Esophagus squamous epithelium (tissue), 5 donors: ENCODE data around the gene ZNF79. TPM values are rescaled to one million over a fixed set of nuclear protein-coding genes. Genes with fewer than 3 reads are reported as not detected.

Experiments used
- DNase-seq: peaks from one replicate; lab custom pipeline; 2025; lab: John Stamatoyannopoulos, UW
- H3K27ac ChIP-seq, 4 donors: fragments of 200-600 bp; sonication (generic); one replicate each; pipeline ENCODE4 v1.5.1; 2016 to 2019; ENCODE audit warnings: mild to moderate bottlenecking in 1 of 4
- H3K27me3 ChIP-seq, 4 donors: fragments of 200-600 bp; sonication (generic); 1 replicate in 3 of 4; 2 replicates in 1 of 4; pipeline versions ENCODE4 v1.5.1 to v1.6.0; 2017 to 2021; ENCODE audit warnings: antibody characterized with exemption in 1 of 4
- H3K36me3 ChIP-seq, 3 donors: fragments of 200-600 bp; sonication (generic); one replicate each; pipeline ENCODE4 v1.5.1; 2016 to 2019
- H3K4me1 ChIP-seq, 3 donors: fragments of 200-600 bp; sonication (generic); one replicate each; pipeline ENCODE4 v1.5.1; 2017 to 2019
- H3K4me3 ChIP-seq, 4 donors: fragments of 200-600 bp; sonication (generic); 1 replicate in 3 of 4; 2 replicates in 1 of 4; pipeline ENCODE4 v1.5.1; 2016 to 2019; ENCODE audit warnings: mild to moderate bottlenecking in 2 of 4, moderate library complexity in 1 of 4
- H3K9me3 ChIP-seq, 3 donors: fragments of 200-600 bp; sonication (generic); one replicate each; pipeline ENCODE4 v1.5.1; 2016 to 2019
- POLR2A ChIP-seq, 4 donors: fragments of 450-650 bp; IDR thresholded peaks; one replicate each; pipeline ENCODE4 v1.6.1; 2017; ENCODE audit warnings: antibody characterized with exemption in 4 of 4, mild to moderate bottlenecking in 4 of 4, moderate library complexity in 3 of 4
- WGBS, 2 donors: methylation state at CpG; one replicate each; pipeline ENCODE4 v1.1.5; 2018; 5-methylcytosine and 5-hydroxymethylcytosine counted together
- intact Hi-C: fragments of 100-400 bp; cut with DNase I; formaldehyde crosslinking; loops from one replicate; pipeline ENCODE4 v1.15.0; 2022
- total RNA-seq, 4 donors: library from RNA; depleted of rRNA; stranded (reverse); fragments of >200 nt; gene quantifications; one replicate each; pipeline ENCODE4 v1.1.0, GENCODE V29; 2016
- TF ChIP-seq, protein P1 (sequence below), 6 experiments: fragments of 450-650 bp in 4 of 6; fragments of 200-600 bp in 2 of 6; sonication (generic) in 2 of 6; IDR thresholded peaks; one replicate each; pipeline ENCODE4 v1.5.1; 2016 to 2019; ENCODE audit warnings: antibody characterized with exemption in 6 of 6, mild to moderate bottlenecking in 4 of 6, moderate library complexity in 4 of 6
- donor health status: DM: yes; HTN: yes; CAD: no.

ZNF79 gene
- total RNA-seq, 4 donors from 2014 or later = 3.1 to 9.9 (median 4.7) TPM

DNA sequence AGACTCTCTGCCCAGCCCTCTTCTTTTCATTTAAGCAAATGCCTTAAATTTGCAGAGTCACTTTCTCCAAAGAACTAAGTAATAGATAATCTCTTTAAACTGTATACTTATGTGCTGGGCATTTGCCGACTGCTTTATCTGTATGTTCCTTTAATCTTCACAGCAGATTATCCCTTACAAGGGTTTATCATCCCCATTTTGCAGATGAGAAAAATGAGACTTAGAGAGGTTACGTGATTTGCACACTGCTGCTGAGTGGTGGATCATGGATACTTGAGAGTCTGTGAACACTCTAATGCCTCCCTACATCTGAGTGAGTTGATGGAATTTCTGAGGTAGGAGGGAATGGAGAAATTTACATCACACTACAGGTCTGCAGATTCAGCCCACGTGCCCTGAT is 4.2 kb downstream of the ZNF79 start:
- H3K27me3 ChIP-seq = no peaks in the 10 kb centered on the region
- H3K9me3 ChIP-seq = no peaks in the 10 kb centered on the region
- no peak for DNase-seq
- WGBS, 2 donors = 89 to 94% methylated on average over 3 of the region's 3 CpGs
- H3K27ac ChIP-seq = no peak overlapping the region
- intact Hi-C loops = no loop called here
- TF ChIP-seq, protein P1, sequence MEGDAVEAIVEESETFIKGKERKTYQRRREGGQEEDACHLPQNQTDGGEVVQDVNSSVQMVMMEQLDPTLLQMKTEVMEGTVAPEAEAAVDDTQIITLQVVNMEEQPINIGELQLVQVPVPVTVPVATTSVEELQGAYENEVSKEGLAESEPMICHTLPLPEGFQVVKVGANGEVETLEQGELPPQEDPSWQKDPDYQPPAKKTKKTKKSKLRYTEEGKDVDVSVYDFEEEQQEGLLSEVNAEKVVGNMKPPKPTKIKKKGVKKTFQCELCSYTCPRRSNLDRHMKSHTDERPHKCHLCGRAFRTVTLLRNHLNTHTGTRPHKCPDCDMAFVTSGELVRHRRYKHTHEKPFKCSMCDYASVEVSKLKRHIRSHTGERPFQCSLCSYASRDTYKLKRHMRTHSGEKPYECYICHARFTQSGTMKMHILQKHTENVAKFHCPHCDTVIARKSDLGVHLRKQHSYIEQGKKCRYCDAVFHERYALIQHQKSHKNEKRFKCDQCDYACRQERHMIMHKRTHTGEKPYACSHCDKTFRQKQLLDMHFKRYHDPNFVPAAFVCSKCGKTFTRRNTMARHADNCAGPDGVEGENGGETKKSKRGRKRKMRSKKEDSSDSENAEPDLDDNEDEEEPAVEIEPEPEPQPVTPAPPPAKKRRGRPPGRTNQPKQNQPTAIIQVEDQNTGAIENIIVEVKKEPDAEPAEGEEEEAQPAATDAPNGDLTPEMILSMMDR (IDR thresholded peaks at IDR 0.05) = no peak
- no peak for TF ChIP-seq POLR2A (IDR thresholded peaks at IDR 0.05)
- peaks cover 0 to 50% (median 7%) of the 10 kb centered on the region in 3 donors for H3K36me3 ChIP-seq
- peaks cover 11 to 37% (median 13%) of the 10 kb centered on the region in 3 donors for H3K4me1 ChIP-seq
- H3K4me3 ChIP-seq = no peak overlapping the region

DNA sequence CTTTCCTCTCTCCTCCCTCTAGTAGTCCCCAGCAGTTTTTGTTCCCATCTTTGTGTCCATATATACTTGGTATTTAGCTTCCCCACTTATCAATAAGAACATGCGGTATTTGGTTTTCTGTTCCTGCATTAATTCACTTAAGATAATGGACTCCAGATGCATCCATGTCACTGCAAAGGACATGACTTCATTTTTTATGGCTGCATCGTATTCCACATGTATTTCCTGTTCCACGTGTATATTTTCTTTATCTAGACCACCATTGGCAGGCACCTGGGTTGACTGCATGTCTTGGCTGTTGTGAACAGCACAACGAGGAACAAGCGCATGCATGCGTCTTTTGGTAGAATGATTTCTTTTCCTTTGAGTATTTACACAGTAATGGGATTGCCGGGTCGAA is 6.2 kb downstream of the ZNF79 start:
- no peak overlapping the region for H3K27ac ChIP-seq
- no peaks in the 10 kb centered on the region for H3K27me3 ChIP-seq
- H3K9me3 ChIP-seq = no peaks in the 10 kb centered on the region
- 92 to 97% methylated on average over 8 of the region's 8 CpGs for WGBS, 2 donors
- intact Hi-C loops = no loop called here
- no peak for DNase-seq
- H3K4me3 ChIP-seq = no peak overlapping the region
- H3K36me3 ChIP-seq = peaks cover 15 to 71% (median 17%) of the 10 kb centered on the region in 3 donors
- no peak for TF ChIP-seq POLR2A (IDR thresholded peaks at IDR 0.05)
- TF ChIP-seq, protein P1 (IDR thresholded peaks at IDR 0.05) = no peak
- peaks cover 4 to 26% (median 7%) of the 10 kb centered on the region in 3 donors for H3K4me1 ChIP-seq

DNA sequence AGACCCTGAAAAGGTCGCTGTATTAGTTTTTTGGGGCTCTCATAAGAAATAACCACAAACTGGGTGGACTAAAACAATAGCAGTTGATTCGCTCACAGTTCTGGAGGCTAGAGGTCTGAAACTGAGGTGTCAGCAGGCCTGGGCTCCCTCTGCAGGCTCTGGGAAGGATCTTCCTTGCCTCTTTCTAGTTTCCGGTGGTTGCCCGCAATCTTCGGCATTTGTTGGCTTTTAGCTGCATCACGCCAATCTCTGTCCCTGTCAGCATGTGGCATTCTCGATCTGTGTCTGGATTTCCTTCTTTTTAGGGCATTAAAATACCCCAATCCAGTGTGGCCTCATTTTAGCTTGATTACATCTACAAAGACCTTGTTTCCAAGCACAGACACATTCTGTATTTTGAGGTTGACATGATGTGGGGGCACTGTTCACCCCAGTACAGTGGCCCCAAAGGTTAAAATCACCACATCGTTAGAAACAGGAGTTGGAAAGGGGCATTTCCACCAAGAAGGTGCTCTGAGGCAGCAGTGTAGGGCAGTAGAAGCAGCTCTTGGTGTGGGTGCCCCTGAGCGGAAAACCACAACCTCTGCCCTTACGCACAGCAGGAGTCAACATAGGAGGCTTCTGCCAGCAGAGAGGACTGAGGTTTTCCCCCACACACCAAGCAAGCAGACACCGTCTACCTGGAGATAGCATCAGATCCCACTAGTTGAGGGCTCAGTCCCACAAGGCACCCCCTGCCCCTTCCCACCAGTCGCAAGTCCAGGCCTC is 13.5 kb downstream of the ZNF79 start:
- no peak overlapping the region for H3K4me3 ChIP-seq
- H3K4me1 ChIP-seq = no peaks in the 10 kb centered on the region
- intact Hi-C loops = no loop called here
- no peaks in the 10 kb centered on the region for H3K27me3 ChIP-seq
- TF ChIP-seq POLR2A (IDR thresholded peaks at IDR 0.05) = no peak
- TF ChIP-seq, protein P1 (IDR thresholded peaks at IDR 0.05) = peak in 1 of 6 experiments; percentile 17
- DNase-seq = no peak
- H3K36me3 ChIP-seq = peaks cover 37 to 99% (median 56%) of the 10 kb centered on the region in 3 donors
- no peak overlapping the region for H3K27ac ChIP-seq
- no peaks in the 10 kb centered on the region for H3K9me3 ChIP-seq
- WGBS, 2 donors = 87 to 91% methylated on average over 7 to 11 of the region's 12 CpGs

DNA sequence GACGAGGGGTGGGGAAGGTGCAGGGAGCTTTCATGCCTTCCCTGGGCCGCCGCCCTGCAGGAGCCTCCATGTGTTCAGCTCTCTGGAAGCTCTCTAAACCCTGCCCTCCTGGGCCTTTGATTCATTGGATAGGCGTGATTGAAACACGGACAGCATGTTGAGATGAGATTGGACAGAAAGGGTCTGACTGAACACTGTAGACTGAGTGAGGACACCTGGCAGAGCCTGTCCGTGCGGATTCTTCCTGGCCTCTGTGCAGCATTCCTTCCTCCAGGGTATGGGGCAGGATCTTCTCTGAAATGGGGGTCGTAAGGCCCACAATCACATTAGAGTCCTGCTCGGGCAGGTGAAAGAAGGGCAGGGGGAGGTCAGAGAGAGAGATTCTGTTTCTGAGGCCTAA is 14.2 kb downstream of the ZNF79 start:
- TF ChIP-seq POLR2A (IDR thresholded peaks at IDR 0.05) = no peak
- TF ChIP-seq, protein P1 (IDR thresholded peaks at IDR 0.05) = no peak
- H3K27me3 ChIP-seq = no peaks in the 10 kb centered on the region
- no peaks in the 10 kb centered on the region for H3K9me3 ChIP-seq
- no peaks in the 10 kb centered on the region for H3K4me1 ChIP-seq
- peaks cover 37 to 100% (median 53%) of the 10 kb centered on the region in 3 donors for H3K36me3 ChIP-seq
- WGBS, 2 donors = 87 to 91% methylated on average over 4 to 6 of the region's 9 CpGs
- H3K27ac ChIP-seq = no peak overlapping the region
- intact Hi-C loops = no loop called here
- H3K4me3 ChIP-seq = no peak overlapping the region
- DNase-seq = no peak

DNA sequence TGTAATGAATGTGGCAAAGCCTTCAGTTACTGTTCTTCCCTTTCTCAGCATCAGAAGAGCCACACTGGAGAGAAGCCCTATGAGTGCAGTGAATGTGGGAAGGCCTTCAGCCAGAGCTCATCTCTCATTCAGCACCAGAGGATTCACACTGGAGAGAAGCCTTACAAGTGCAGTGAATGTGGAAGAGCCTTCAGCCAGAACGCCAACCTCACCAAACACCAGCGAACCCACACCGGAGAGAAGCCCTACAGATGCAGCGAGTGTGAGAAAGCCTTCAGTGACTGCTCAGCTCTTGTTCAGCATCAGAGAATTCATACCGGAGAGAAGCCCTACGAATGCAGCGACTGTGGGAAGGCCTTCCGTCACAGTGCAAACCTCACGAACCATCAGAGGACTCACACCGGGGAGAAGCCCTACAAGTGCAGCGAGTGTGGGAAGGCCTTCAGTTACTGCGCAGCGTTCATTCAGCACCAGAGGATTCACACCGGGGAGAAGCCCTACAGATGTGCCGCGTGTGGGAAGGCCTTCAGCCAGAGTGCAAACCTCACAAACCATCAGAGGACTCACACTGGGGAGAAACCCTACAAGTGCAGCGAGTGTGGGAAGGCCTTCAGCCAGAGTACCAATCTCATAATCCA is 20.2 kb downstream of the ZNF79 start:
- 94 to 96% methylated on average over 5 to 16 of the region's 17 CpGs for WGBS, 2 donors
- H3K36me3 ChIP-seq = peaks cover 33 to 98% (median 57%) of the 10 kb centered on the region in 3 donors

More for the DNA sequence above, 20.2 kb downstream of the ZNF79 start:
- H3K27ac ChIP-seq = peak overlapping the region in 2 of 4 donors; percentile 21 to 48
- no peaks in the 10 kb centered on the region for H3K27me3 ChIP-seq
- no peak overlapping the region for H3K4me3 ChIP-seq
- peaks cover 0 to 54% (median 16%) of the 10 kb centered on the region in 3 donors for H3K4me1 ChIP-seq
- TF ChIP-seq POLR2A (IDR thresholded peaks at IDR 0.05) = no peak
- TF ChIP-seq, protein P1 (IDR thresholded peaks at IDR 0.05) = no peak
- H3K9me3 ChIP-seq = no peaks in the 10 kb centered on the region
- intact Hi-C loops = no loop called here
- no peak for DNase-seq
